GM18951 (cell line): ENCODE results near the gene ZNF432.
"Not testable (repeated sequence)": the region's sequence is repeated elsewhere in the genome, so short reads cannot be mapped to it uniquely, and the experiment has no call there.

ENCODE experiments used
- POLR2A ChIP-seq: IDR thresholded peaks from 4 replicates; pipeline ENCODE4 v1.6.1; 2011; ENCODE audit warnings: mild to moderate bottlenecking; ENCODE audit not compliant: insufficient read length, insufficient read depth; ENCODE audit errors: extremely low read depth
- in situ Hi-C: fragments of 300-500 bp; cut with MboI; formaldehyde crosslinking; loops from one replicate; pipeline ENCODE4 v1.12.0; 2022; ENCODE audit warnings: low sequenced_read_pairs, mixed read lengths, inconsistent platforms; ENCODE audit not compliant: unreplicated experiment

Gene ZNF432

DNA sequence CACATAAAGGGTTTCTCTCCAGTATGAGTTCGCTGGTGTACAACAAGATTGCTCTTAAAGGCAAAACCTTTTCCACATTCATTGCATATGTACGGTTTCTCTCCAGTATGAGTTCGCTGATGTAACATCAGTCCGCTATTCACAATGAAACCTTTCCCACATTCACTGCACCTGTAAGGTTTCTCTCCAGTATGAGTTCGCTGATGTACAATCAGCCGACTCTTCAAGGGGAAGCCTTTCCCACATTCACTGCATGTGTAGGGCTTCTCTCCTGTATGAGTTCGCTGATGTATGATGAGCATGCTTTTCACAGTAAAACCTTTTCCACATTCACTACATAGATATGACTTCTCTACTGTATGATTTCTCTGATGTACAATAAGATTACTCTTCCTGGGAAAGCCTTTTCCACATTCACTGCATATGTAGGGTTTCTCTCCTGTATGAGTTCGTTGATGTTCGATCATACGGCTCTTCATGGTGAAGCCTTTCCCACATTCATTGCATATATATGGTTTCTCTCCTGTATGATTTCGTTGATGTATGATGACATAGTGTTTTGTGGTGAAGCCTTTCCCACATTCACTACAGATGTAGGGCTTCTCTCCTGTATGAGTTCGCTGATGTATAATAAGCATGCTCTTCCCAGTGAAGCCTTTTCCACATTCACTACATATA lies 14.4 kb downstream of the ZNF432 start:
- in situ Hi-C loops, result no loop called here
- no peak for TF ChIP-seq POLR2A

- in situ Hi-C loops, result no loop called here
- TF ChIP-seq POLR2A, result no peak
Measured at GRCh38 chr19:52028780-52029123, 19.9 kb downstream of the ZNF432 start.

DNA sequence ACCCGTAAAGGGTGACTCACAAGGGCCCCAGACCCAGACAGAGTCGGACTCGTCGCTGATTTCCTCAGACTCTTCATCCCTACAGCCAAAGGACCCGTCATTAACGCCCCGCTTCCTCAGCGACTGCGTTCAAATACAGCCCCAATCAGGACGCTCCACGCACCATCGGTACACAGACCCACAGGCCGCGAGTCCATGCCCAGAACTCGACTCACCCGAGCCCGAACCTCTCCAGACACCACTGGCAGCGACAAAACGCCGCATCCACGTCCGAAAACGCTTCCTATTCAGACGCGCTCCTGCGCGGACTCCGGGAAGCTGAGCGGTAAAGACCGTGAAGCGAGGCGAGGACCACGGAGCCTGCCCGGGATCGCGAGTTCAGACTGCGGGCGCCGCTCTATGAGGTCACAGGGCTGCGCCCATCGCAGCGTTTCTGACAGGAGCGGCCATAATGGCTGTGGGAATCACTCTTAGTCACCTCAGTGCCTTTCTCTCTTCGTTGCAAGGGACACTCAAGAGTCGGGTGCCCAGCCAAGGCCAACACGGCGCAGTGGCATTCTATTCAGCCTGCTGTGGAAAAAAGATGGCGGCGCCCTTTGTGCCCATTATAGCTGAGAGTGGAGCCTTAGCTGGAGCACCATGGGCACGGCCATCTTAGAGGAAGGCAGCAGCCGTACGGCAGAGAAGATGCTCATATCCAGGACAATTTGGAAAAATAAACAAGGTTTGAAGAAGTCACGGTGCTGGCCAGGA lies 20.4 kb downstream of the ZNF432 start, which contains the start of gene ZNF614:
Gene ZNF614, minus strand, starts transcription at position 353 of the 753 bp plus-strand sequence. CDS start 2,634 bp downstream, outside the sequence.
- peak; percentile 89 for TF ChIP-seq POLR2A
- in situ Hi-C loops, result no loop called here

DNA sequence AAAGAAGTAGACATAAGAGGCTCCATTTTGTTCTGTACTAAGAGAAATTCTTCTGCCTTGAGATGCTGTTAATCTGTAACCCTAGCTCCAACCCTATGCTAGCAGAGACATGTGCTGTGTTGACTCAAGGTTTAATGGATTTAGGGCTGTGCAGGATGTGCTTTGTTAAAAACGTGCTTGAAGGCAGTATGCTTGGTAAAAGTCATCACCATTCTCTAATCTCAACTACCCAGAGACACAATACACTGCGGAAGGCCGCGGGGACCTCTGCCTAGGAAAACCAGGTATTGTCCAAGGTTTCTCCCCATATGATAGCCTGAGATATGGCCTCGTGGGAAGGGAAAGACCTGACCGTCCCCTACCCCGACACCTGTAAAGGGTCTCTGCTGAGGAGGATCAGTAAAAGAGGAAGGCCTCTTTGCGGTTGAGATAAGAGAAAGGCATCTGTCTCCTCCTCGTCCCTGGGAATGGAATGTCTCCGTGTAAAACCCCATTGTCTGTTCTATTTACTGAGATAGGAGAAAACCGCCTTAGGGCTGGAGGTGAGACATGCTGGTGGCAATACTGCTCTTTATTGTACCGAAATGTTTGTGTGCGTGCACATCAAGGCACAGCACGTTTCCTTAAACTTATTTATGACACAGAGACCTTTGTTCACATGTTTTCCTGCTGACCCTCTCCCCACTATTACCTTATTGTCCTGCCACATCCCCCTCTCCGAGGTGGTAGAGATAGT lies 22.2 kb downstream of the ZNF432 start:
- in situ Hi-C loops, result not testable (repeated sequence)

GRCh38 chr19:52024478-52024877 lies 24.2 kb downstream of the ZNF432 start:
- in situ Hi-C loops, result not testable (repeated sequence)

DNA sequence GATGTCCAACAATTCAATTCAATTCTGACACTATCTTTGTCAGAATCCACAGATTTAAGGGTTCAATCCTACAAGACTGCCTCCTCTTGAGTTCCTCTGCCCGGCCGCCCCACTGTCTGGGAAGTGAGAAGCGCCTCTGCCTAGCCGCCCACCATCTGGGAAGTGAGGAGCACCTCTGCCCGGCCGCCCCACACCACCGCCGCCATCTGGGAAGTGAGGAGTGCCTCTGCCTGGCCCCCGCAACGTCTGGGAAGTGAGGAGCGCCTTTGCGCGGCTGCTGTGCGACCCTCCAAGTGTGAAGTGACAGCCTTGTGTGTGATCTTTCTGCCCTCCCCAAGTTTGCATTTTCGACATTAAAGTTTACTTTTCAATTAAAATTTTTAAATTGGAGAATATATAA lies 26.4 kb downstream of the ZNF432 start:
- in situ Hi-C loops, result no loop called here
- TF ChIP-seq POLR2A, result no peak

DNA sequence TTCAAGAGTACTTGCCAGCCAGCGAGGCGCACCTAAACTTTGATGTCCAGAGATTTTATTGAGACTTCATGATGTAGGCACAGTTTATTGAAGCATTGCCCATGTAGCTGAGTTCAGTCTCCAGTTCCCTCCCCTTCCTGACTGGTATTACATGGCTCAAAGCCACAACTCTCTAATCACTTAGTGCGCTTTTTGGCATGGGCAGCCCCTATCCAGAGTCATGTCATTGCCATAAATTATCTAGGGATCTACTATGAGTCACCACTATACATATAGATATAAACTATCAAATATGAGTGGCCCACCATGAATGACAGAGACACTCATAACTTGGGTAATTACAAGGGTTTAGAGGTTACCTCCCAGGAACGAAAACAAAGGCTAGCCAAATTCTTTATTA lies 28.1 kb downstream of the ZNF432 start:
- in situ Hi-C loops, result no loop called here
- no peak for TF ChIP-seq POLR2A

- TF ChIP-seq POLR2A, result no peak
- in situ Hi-C loops, result no loop called here
Measured at GRCh38 chr19:52010674-52011073, 38.0 kb downstream of the ZNF432 start.

- in situ Hi-C loops, result no loop called here
- peak; percentile 61 for TF ChIP-seq POLR2A
Measured at GRCh38 chr19:52007806-52008557, 40.7 kb downstream of the ZNF432 start, which contains the start of gene ZNF615. Gene ZNF615, minus strand, starts transcription at chr19:52008211. Its CDS starts 4,500 bp downstream, at chr19:52003711.

- in situ Hi-C loops, result no loop called here
- TF ChIP-seq POLR2A, result no peak
Measured at GRCh38 chr19:52007451-52007805, 41.2 kb downstream of the ZNF432 start.

GRCh38 chr19:51994048-51994644 lies 54.5 kb downstream of the ZNF432 start:
- TF ChIP-seq POLR2A, result no peak
- in situ Hi-C loops, result no loop called here

- no peak for TF ChIP-seq POLR2A
- in situ Hi-C loops, result no loop called here
Measured at GRCh38 chr19:51993422-51993821, 55.2 kb downstream of the ZNF432 start.
